ENCODE measurements around the gene RECQL5.

Gene RECQL5

DNA sequence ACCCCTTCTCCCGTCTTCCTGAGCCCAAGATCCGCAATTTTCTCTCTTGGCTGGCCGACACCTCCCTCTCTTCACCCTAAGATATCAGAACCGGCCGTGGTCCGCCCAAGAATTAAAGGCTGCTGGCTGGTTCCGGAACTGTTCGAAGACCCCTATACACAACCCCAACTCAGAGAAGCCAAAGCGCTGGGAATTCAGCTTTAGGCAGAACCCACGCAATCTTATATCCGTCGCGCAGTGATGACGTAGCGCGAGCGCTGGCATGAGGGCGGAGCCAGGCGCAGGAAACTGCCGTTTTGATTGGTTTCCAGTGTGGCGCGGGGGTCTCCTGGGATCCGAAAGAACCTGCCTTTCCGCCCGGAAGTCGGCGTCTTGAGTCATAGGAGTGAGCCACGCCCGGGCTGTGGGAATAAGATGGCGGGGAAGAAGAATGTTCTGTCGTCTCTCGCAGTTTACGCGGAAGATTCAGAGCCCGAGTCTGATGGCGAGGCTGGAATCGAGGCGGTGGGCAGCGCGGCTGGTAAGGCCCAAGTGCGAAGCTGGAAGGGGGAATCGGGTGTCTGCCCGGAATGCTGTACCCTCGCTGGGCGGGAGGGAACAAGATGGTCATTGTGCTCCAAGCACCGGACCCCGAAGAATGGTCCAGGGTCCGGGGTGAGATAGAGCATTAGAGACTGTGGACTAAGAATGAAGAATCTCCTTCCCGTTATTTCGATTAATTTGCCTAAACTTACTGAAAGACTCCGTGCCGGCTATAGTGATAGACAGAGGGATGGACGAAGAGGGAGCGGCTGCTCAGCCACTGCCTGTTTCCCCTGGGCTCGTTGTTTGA, at the start of gene RECQL5, which contains the start of gene SAP30BP:
TSS of gene RECQL5 (minus strand) at position 196 of the 832 bp plus-strand sequence. CDS start 597 bp downstream, outside the sequence.
TSS of gene SAP30BP (plus strand) at position 380 of the 832 bp plus-strand sequence. CDS start at position 415, 35 bp downstream.
- peak; percentile 94 to 96 for DNase-seq

DNA sequence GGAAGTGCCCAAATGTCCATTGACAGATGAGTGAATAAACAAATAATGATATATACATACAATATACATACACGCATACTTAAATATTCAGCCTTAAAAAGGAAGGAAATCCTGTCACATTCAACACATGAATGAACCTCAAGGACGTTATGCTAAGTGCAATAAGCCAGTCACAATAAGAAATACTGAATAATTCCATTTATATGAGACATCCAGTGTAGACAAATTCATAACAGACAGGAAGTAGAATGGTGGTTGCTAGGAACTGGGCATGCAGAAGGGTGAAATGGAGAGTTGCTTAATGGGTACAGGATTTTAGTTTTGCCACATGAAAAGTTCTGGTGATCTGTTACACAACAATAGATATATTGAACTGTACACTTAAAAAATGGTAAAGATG, 45.5 kb upstream of the RECQL5 start:
- DNase-seq = no peak

DNA sequence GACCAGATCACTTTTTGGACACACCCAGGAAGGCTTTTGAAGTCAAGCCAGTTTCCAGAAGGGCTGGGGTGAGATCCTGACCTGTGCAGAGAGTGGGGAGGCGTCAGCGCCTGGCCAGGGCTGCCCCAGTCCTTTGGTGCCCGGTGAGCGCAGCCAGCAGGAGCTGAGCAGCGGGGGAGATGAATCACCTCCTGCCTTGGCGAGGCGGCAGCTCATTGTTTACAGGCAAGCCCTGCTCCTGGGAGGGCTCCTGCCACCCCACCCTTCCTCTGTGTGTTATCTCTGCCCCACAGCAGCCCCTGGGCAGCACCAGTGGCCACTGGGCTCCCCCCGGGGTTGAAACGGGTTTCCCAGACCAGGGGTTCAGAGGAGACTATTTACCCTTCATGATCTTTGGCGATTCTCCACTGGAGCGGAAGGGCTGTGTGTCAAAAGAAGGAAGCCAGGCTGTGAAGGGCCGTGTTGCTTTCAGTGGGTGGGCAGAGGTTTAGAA, 40.2 kb upstream of the RECQL5 start:
- DNase-seq = no peak

DNA sequence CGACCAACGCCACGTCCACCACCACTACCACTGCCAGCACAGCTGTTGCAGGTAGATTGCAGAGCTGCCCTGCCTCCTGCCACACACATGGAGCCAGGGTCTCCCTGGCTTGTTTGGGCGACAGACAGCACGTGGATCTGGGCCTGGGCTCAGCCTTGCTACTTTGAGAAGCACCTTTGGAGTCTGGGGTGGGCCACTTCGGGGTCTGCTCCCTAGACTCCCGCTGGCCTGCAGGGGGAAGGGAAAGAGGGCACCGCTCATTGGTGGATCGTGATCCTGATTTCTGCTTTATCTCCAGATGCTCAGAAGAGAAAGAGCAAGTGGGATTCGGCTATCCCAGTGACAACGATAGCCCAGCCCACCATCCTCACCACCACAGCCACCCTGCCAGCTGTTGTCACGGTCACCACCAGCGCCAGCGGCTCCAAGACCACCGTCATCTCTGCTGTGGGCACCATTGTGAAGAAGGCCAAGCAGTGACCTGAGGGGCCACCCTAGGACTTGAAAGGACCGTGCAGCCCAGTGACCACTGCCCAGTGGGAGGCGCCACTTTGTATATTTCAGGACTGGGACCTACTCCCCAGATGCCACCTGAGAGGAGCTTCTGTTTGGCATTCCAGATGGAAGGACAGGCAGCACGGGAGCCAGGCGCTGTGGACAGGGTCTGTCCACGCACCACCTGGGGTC, 39.2 kb upstream of the RECQL5 start:
- DNase-seq = no peak

DNA sequence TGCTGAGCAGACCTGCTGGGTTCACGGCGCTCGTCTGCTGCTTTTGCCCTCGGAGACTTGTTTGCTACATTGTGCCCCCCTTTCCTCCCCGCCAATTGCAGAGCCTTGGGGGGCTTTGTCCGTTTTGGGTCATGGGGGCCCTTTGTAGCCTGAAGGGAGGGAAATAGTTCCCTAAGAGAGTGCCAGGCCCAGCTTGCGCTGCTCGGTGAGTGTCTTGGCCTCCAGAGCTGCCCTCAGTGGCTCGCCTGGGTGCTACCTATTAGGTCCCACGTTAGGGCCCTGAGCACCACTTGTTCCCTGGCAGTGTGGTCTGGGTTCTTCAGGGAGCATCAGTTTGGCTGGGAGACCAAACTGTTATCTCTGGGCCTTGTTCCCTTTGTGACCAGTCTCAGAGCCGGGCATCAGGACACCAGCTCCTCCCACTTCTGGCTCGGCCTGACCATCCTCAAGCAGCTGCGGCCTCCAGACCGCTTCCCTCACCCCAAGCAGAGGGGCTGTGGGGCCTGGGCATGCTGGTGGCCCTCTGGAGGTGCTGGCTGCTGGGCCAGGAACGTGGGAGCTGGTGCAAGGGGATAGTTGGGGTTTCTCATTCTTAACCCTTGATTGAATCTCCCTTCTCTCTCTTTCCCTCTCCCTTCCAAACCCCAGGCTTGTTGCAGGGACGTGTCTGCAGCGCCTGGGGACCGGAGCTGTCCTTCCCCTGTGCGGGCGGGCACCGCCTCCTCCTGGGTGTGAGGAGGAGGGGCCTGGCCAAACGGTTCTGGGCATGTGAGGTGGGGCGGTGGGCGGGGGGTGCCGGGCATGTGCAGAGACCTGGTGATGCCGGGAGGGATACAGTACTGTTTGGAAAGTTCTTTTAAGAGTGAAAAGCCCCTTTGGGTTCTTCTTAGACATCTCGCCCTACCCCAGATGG, 38.3 kb upstream of the RECQL5 start:
- DNase-seq = no peak

DNA sequence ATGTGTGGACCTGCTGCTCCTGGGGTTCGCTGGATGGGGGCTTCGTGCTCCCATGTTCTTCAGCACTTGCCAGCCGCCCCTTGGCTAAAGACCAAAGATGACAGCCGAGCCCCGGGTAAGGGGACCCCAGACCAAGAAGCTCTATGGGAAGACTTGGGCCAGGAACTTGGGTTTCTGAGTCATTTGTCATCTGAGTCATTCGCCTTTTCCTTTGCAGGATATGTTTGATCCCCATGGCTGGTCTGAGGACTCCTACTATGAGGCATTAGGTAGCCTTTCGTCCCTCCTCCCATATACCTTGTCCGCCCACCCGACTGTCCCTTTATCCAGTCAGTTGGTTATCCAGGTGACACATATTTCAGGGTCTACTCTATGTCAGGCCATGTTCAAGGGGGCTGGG, 36.6 kb upstream of the RECQL5 start:
- DNase-seq = no peak

DNA sequence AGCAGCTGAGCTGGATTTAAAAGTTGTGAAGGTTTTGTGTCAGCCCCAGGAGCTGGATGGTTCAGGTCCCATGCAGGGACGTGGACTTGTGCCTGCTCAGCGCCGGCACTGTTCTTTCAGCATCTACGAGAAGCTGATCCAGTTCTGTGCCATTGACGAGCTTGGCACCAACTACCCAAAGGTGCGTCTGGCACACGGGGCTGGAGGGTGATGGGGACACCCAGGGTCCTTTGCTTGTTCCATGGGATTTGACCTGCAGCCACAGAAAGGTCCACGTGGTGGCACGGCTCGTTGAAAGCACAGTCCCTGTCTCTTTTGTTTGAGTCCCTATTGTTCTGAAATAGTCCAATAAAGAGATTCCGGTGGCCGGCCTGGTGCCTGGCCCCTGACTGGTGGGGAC, 36.2 kb upstream of the RECQL5 start:
- no peak for DNase-seq

DNA sequence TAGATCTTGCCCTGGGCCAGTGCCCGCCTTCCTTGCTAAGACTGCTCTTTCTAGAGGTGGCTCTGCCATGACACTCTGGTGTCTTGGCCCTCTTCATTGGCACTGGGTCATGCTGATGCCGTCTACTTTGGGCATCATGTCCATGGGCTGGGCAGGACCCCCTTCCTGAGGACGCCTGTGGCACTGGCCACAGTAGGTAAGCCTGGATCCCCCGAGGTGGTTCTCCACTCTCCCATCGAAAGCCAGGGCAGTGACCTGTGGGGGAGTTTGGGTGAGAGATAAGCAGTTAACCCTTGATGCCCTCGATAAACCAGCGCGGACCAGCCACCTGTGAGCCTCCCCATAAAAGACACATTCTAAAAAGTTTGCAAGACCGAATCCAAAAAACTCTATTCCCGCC, 34.3 kb upstream of the RECQL5 start:
- DNase-seq = no peak

DNA sequence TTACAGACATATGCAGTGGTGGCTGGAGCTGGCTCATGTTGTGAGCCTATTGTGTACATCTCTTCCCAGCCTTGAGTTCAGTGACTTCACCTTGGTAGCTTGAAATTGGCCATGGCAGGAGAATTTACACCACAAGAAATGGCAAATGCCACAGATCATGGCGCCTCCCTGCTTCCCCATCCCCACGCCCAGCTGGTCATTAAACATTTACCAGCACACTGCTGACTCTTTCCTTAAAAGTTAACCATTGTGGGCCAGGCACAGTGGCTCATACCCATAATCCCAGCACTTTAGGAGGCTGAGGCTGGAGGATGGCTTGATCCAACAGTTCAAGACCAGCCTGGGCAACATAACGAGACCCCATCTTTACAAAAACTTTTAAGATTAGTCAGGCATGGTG, 31.7 kb upstream of the RECQL5 start:
- no peak for DNase-seq

DNA sequence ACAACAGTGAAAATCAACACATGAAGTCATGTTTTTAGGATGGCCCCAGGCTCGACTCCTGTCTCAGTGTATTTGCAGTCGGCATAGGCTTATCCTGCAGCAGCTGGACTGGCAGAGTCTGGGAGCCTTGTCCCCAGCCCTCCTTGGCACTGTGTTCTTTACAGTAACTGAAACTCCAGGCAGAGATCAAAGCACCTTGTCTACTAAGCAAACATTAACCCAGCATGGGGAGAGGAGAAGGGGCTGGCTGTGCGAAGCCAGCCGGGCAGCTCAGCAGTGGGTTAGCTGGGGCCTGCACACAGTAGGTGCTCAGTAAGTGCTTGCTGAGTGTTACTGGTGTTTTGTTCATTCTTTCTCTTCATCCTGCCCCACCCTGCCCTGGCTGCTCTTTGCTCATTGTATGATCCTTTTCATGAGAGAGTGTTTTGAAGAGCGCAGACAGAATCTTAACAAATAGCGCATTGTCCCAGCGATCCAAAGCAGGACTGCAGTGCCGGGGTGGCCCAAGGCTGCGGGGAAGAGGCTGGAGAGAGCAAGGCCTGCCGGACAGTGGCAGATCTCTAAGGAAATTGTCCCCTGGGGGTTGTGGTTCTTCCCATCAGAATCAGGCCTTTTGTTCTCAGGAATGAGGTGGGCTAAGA, 30.8 kb upstream of the RECQL5 start:
- no peak for DNase-seq

DNA sequence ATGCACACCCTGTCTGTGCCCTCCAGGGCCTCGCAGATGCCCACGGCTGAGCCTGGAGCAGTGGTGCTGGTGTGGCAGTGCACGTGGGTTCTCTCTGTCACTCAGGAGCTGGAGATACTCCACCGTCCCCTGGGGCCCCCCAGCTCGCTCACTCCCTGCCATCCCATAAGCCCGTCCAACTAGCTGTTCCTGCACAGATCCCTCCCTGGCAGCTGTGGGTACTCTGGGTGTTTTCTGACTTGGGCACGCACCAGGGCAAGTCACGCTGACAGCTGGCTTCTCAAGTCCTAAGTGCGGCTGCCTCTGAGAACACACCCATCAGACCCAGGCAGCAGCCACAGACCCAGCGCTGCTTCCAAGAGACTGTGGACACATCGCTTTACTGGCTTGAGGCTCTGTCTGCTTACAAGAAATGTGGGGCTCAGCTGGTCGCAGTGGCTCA, 28.9 kb upstream of the RECQL5 start:
- no peak for DNase-seq

DNA sequence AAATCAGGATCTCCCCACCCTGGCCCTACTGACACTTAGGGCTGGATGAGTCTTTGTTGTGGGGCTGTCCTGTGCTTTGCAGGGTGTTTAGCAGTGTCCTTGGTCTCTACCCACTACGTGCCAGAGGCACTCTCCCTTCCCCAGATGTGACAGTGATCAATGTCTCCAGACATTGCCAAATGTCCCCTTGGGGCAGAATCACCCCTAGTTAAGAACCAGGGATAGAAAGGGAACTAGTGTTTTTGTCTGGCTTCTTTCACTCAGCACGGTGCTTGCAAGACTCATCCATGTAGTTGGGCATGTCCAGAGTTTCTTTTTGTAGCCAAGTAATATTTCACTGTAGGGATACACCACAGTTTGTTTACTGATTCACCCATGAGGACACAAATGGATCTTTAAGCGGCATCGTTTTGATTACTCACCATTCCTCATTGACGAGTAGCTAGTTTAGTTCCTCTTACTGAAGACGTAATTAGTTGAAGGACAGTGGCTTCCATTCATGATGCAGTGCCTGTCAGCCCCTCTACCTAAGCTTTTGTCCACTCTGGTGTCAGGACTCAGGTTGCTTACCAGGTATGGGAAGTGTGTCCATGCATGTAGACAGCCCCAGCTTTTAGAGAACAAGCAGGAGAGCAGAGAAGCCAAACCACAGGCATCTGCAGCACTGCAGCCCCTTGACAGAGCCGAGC, 28.3 kb upstream of the RECQL5 start:
- no peak for DNase-seq

DNA sequence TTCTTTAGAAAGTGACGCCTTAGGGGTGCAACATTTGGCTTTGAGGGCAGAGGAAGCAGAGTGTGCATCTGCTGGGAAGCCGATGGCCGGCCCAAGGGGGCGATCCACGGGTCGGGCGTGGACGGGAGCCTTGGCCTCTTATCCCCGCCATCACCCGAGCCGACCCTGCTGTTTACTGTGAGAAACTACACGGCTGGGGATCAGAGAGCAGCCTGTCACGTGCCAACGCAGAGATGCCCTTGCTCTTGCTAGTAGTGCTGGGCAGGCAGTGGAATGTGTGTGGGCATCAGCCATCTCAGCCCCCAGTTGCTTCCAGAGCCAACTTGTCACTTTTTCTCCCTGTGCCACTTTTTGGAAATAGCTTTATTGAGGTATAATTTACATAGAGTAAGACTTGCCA, 27.6 kb upstream of the RECQL5 start:
- DNase-seq = no peak

DNA sequence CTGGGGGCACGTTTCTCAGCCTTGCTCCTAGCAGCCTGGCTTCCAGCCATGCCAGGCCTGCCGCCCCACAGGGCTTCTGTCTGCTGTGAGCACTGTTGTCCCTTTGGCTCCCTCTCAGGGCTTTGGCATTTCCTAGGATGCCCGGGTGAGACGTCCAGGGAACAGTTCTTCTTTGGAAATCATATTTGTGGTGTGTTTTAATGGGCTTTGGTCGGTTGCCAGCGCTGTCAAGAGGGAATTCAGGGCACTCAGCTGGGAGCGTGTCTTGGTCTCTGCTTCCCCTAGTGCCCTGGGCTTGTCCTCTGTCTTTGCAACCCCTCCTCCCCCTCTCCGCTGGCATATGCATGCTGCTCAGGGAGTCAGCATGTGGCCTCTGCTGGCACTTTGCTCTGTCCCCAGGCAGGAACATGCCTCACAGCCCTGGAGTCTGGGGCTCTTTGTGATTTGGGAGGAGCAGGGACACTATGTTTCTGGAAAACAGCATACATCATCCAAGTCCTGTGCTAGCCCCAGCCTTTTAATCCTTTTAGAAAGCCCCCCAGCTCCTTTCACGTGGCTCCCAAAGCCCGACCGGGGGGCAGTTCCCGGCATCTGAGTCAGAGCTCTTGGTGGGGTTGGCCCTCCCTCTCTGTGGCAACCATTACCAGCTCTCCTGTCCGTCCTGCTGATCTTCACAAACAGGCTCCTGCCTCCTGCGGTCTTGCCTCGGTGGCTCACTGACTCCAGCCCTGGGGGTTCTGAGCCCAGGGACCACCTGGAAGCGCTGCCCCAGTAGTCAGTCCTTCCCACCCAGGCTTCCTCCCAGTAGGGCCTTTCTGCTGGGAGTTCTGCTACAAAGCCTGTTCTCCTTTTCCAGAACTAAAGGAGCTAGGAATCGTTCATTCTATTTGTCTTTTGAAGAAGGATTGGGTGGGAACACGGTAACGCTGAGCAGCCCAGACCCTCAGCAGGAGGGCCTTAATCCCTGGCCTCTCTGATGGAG, 26.8 kb upstream of the RECQL5 start:
- no peak for DNase-seq

DNA sequence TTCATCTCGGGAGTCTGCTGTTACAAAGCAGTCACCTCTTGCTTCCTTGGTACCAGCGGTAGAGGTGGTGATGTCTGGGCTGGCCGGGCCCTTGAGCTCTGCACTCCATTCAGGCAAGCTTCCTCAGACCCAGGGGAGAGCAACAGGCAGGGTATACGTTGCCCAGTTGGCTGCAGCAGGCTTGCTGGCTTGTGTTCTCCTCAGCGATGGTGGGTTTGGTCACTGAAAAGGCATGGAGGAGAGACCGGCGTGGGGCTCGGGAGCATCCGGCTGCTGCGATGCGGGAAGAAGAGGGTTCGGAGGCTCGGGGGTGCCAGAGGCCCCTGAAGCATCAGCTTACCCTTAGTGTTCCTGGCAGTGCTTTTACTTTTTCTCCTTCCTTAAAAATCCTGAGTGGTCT, 26.0 kb upstream of the RECQL5 start:
- DNase-seq = no peak

DNA sequence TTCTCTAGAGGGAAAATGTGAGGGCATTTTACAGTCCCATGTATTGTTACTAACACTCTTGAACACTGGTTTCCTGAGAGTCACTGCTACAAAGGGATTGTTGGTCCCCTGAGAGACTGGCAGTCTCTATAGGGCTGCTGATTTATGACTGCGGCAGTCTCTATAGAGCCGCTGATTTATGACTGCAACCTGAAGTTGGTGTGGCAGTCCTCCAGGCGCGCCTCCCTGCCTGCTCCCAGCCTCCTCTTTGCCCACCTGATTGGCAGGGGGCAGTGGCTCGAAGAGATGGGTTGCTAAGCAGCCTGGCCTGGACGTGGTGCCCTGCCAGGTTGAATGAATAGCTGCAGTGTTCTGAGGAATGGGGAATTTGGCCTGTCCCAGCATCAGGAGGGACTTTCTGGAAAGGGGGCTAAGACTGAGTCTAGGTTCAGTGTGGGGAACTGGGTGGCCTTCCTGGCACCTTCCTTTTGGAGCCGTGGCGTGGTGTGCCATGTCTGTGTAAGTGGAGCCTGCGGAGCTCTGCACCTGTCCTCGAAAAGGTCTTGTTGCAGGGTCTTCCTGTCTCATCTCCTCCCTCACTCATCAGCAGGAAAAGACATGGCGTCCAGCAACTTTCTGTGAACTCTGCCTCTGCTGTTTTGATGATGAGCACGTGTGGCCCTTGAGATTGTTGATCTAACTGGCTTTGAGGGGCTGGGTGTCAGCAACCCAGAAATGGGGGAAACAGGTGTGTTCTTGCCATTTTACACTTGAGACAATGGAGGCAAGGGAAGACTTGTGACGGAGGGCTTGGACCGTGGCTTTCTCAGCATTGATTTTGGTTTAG, 25.1 kb upstream of the RECQL5 start:
- no peak for DNase-seq

DNA sequence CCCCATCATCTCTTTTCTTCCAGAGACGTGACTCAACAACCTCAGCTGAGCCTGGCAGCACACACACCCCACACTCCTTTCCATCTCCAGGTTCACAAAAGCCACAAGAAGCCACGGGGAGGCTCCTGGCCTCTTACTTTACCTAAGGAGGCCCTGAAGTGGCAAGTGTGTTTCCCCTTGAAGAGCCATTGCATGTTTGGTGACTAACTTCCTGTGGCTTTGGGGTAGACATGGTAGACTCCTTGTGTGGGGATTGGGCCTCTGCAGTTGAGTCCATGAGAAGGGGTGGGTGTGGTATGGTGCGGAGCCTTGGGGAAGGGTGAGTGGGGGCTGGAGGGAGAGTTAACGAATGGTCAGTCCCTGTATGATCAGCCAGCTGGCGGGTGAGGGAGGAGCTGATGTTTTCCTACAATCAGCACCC, 24.4 kb upstream of the RECQL5 start:
- no peak for DNase-seq

DNA sequence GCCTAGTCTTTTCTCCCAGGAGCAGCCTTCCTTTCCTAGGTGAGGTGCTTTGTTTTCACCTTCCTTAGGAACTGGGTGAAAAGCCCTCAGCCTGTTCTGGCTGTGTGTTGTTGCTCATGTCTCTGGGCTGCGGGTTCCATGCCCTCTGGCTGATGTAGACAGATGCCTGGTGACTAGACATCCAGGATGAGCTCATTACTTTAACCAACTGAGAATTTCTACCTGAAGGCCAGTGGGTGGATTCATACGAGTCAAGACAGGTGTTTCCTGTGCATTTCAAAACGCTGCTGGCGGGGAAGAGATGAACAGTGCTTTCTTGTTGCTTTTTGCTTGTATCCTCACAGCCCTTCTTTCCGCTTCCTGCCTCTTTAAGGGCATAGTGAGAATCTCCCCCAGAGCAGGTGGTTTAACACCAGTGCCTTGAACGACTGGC, 22.5 kb upstream of the RECQL5 start:
- peak in 1 of 2 experiments; percentile 38 for DNase-seq

DNA sequence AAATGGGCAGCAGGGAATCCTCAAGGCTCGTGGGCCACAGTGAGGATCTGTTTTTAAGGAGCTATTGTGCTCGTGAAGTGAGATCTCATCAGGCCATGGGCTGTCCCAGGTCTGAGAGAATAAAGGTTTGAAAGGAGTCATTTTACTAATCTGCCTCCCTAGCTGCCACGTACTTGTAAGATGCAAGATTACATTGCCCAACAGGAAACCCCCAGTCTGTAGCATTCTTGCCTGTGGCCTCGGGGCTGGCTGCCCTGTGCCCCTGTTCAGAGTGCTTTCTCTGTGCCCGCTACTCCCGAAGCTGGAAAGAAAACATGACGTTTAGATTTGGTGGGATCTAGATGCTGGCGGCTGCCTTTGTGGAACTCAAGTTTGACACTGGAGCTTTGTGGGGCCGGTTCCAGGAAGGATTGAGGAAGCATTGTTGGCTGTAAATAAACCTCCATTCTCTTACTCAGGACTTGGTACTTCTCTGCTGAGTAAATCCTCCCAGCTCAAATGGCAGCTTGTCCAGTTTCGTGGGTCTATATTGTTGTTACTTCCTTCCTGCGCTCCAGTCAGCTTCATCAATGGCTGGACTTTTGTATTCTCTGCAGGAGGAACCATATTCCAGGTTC, 21.4 kb upstream of the RECQL5 start:
- DNase-seq = no peak
